HCT116 (cell line): ENCODE measurements around the gene RUFY4. TPM values are rescaled to one million over a fixed set of nuclear protein-coding genes. Genes with fewer than 3 reads are reported as not detected.

Source experiments
- ATAC-seq: fragments of 200-7000 bp; cut with Tn5 transposase; 2 replicates; pipeline ENCODE4 v1.9.1; 2020; ENCODE audit warnings: mild to moderate bottlenecking, moderate library complexity
- BruUV-seq: library from RNA; stranded (reverse); fragments of 400-500 nt; replicated peaks from 2 replicates; lab custom pipeline; 2021; lab: Mats Ljungman, UMichigan
- CTCF ChIA-PET: fragments of 300-600 bp; sonication (Branson Sonifier 250); formaldehyde crosslinking; loops from one replicate; lab custom pipeline; 2021; ENCODE audit warnings: antibody characterized with exemption; lab: Charles Lee
- POLR2A ChIA-PET: fragments of 300-600, 350-600 bp; sonication (Branson Sonifier 250); formaldehyde crosslinking; loops from one replicate; lab custom pipeline; 2021; ENCODE audit warnings: antibody characterized with exemption; lab: Charles Lee
- RAD21 ChIA-PET, 2 experiments: fragments of 300-600 bp; sonication (Branson Sonifier 250); formaldehyde crosslinking; loops; one replicate each; lab custom pipeline; 2023; ENCODE audit warnings: low total read pairs in 2 of 2; ENCODE audit not compliant: uncharacterized antibody in 2 of 2, unreplicated experiment in 2 of 2, low non-redundant PET in 1 of 2; lab: Charles Lee
- DNase-seq: peaks from one replicate; pipeline ENCODE4 v3.0.0-alpha.2; 2010; ENCODE audit warnings: low read depth, low spot score
- H2AFZ ChIP-seq: fragments of 200-600 bp; shearing (Covaris generic), sonication (generic); 2 replicates; pipeline ENCODE4 v1.6.1; 2017; ENCODE audit warnings: low read depth, mixed run types, mixed read lengths, antibody characterized with exemption, low read length; ENCODE audit not compliant: poor library complexity, severe bottlenecking
- H3K27ac ChIP-seq: 2 replicates; pipeline ENCODE4 v1.5.1; 2012; ENCODE audit warnings: low read depth, low read length
- H3K27me3 ChIP-seq: fragments of 200-600 bp; sonication (generic); 2 replicates; pipeline ENCODE4 v1.6.1; 2016; ENCODE audit warnings: mixed run types, low read length, mixed read lengths; ENCODE audit not compliant: insufficient read depth
- H3K36me3 ChIP-seq, 2 experiments: fragments of 200-500 bp in 1 of 2; fragments of 200-600 bp in 1 of 2; sonication (Bioruptor generic) in 1 of 2; sonication (generic) in 1 of 2; 2 replicates each; pipeline versions ENCODE4 v1.5.1 to v1.6.1; 2014 to 2016; ENCODE audit warnings: low read length in 2 of 2, inconsistent platforms in 1 of 2, mixed read lengths in 1 of 2, mixed run types in 1 of 2; ENCODE audit not compliant: insufficient read depth in 2 of 2, control insufficient read depth in 1 of 2
- H3K4me1 ChIP-seq, 2 experiments: fragments of 200-600 bp in 1 of 2; sonication (generic) in 1 of 2; 2 replicates each; pipeline versions ENCODE4 v1.5.1 to v1.6.1; 2012 to 2017; ENCODE audit warnings: low read length in 2 of 2, inconsistent platforms in 1 of 2, mild to moderate bottlenecking in 1 of 2, mixed read lengths in 1 of 2, mixed run types in 1 of 2, moderate library complexity in 1 of 2; ENCODE audit not compliant: insufficient read depth in 2 of 2, control insufficient read depth in 1 of 2
- H3K4me2 ChIP-seq: fragments of 200-600 bp; sonication (generic); 2 replicates; pipeline ENCODE4 v1.6.1; 2017; ENCODE audit warnings: mixed run types, low read length, mixed read lengths
- H3K4me3 ChIP-seq, 2 experiments: fragments of 200-600 bp in 1 of 2; sonication (generic) in 1 of 2; replicated peaks in 1 of 2; 2 replicates each; pipeline ENCODE4 v1.5.1; 2011 to 2016; ENCODE audit warnings: low read length in 2 of 2, control low read depth in 1 of 2, low read depth in 1 of 2, mild to moderate bottlenecking in 1 of 2, mixed read lengths in 1 of 2, mixed run types in 1 of 2
- H3K79me2 ChIP-seq: fragments of 200-600 bp; sonication (generic); 2 replicates; pipeline ENCODE4 v1.6.1; 2017; ENCODE audit warnings: mild to moderate bottlenecking, mixed run types, low read length, moderate library complexity, mixed read lengths; ENCODE audit not compliant: insufficient read depth
- H3K9ac ChIP-seq: fragments of 200-600 bp; sonication (generic); 2 replicates; pipeline ENCODE4 v1.6.1; 2016; ENCODE audit warnings: low read length, mixed read lengths
- H3K9me2 ChIP-seq: fragments of 200-600 bp; sonication (generic), shearing (Covaris generic); 2 replicates; pipeline ENCODE4 v1.6.1; 2017; ENCODE audit warnings: mixed run types, mild to moderate bottlenecking, moderate library complexity; ENCODE audit not compliant: insufficient read depth
- H3K9me3 ChIP-seq, 2 experiments: fragments of 200-500 bp in 1 of 2; fragments of 200-600 bp in 1 of 2; sonication (Bioruptor generic) in 1 of 2; sonication (generic) in 1 of 2; 2 replicates each; pipeline ENCODE4 v1.6.1; 2014 to 2017; ENCODE audit warnings: low read length in 2 of 2, mixed read lengths in 2 of 2, inconsistent platforms in 1 of 2, low read depth in 1 of 2, mild to moderate bottlenecking in 1 of 2, mixed run types in 1 of 2, moderate library complexity in 1 of 2; ENCODE audit not compliant: control insufficient read depth in 1 of 2, insufficient read depth in 1 of 2
- H4K20me1 ChIP-seq: fragments of 200-600 bp; sonication (generic), shearing (Covaris generic); 2 replicates; pipeline ENCODE4 v1.6.1; 2017; ENCODE audit warnings: mixed run types, mild to moderate bottlenecking, moderate library complexity; ENCODE audit not compliant: insufficient read depth
- FOSL1 ChIP-seq: IDR thresholded peaks from 2 replicates; pipeline ENCODE4 v1.6.1; 2012; ENCODE audit warnings: low read depth
- JUND ChIP-seq: IDR thresholded peaks from 2 replicates; pipeline ENCODE4 v1.6.1; 2012
- POLR2AphosphoS5 ChIP-seq: IDR thresholded peaks from 2 replicates; pipeline ENCODE4 v1.6.1; 2011; ENCODE audit warnings: mild to moderate bottlenecking, low read depth, low read length, moderate library complexity
- RAD21 ChIP-seq: IDR thresholded peaks from 2 replicates; pipeline ENCODE4 v1.6.1; 2012; ENCODE audit warnings: low read depth, mild to moderate bottlenecking
- SIN3A ChIP-seq: IDR thresholded peaks from 2 replicates; pipeline ENCODE4 v1.6.1; 2012; ENCODE audit warnings: low read depth
- SP1 ChIP-seq: IDR thresholded peaks from 2 replicates; pipeline ENCODE4 v1.6.1; 2012; ENCODE audit warnings: low read depth
- TCF7L2 ChIP-seq: IDR thresholded peaks from 2 replicates; pipeline ENCODE4 v1.7.0; 2011; ENCODE audit warnings: borderline replicate concordance, inconsistent platforms; ENCODE audit not compliant: insufficient read depth, insufficient read length; ENCODE audit errors: extremely low read depth
- ZFX ChIP-seq: fragments of 450-650 bp; IDR thresholded peaks from 2 replicates; pipeline ENCODE4 v1.6.1; 2017
- ZNF274 ChIP-seq: fragments of 200-500 bp; sonication (Bioruptor generic); IDR thresholded peaks from 2 replicates; pipeline ENCODE4 v1.6.1; 2014; ENCODE audit warnings: mild to moderate bottlenecking, low read depth, low read length, inconsistent platforms
- intact Hi-C: fragments of 100-400 bp; cut with micrococcal nuclease; formaldehyde crosslinking; loops from 2 replicates; pipeline ENCODE4 v1.10.0; 2022
- total RNA-seq: library from RNA; stranded (reverse); gene quantifications from one replicate; pipeline ENCODE4 v1.2.1, GENCODE V29; 2021; ENCODE audit not compliant: unreplicated experiment
- TF ChIP-seq, protein P1 (sequence below): IDR thresholded peaks from 2 replicates; pipeline ENCODE4 v1.6.1; 2012
- TF ChIP-seq, protein P2 (sequence below): IDR thresholded peaks from 2 replicates; pipeline ENCODE4 v1.6.1; 2012

RUFY4 gene
- total RNA-seq, 1 experiment from 2014 or later: 0.27 TPM

DNA sequence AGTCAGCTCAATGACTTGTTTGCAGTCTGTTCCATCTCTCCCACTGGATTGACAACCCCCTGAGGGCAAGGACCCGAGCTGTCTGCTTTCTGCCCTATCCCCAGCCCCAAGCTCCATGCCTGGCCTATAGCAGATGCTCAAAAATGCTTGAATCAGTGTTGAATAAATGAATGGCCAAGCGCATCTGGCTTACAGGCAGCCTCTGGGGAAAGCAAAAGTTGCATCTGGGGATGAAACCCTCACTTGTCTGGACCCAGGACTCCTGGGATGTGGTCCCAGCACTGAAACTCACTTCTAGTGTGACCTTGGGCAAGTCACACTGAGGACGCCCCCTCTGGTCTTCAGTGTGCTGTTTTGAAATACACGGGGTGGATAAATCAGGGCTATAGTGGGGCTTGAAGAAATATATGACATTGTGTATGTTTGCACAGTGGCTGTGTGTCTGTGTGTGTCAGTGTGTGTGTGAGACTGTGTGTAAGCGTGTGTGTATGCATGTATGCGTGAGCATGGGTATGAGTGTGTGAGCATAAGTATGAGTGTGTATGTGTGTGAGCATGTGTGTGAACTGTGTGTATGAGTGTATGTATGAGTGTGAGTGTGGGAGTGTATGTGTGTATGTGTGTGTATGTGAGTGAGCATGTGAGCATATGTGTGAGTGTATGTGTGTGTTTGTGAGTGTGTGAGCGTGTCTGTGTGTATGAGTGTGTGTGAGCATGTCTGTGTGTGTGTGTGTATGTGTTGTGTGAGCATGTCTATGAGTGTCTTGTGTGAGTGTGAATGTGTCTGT, 38.5 kb upstream of the RUFY4 start:
- RAD21 ChIA-PET: no interaction called here
- no peak for DNase-seq
- no peaks in the 10 kb centered on the region for H3K36me3 ChIP-seq
- no peak overlapping the region for H2AFZ ChIP-seq
- H3K79me2 ChIP-seq: no peaks in the 10 kb centered on the region
- no peak overlapping the region for H3K4me3 ChIP-seq
- TF ChIP-seq, protein P1, sequence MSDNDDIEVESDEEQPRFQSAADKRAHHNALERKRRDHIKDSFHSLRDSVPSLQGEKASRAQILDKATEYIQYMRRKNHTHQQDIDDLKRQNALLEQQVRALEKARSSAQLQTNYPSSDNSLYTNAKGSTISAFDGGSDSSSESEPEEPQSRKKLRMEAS: no peak
- no peak for TF ChIP-seq RAD21
- TF ChIP-seq SIN3A: no peak
- TF ChIP-seq JUND: no peak
- TF ChIP-seq TCF7L2: no peak
- TF ChIP-seq ZNF274: no peak
- TF ChIP-seq SP1: no peak
- TF ChIP-seq POLR2AphosphoS5: no peak
- TF ChIP-seq FOSL1: no peak
- TF ChIP-seq ZFX: no peak
- TF ChIP-seq, protein P2, sequence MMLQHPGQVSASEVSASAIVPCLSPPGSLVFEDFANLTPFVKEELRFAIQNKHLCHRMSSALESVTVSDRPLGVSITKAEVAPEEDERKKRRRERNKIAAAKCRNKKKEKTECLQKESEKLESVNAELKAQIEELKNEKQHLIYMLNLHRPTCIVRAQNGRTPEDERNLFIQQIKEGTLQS: no peak
- TF ChIP-seq, all 23 proteins: peak for 0
- no peak overlapping the region for H3K9ac ChIP-seq
- ChIA-PET POLR2A (no interaction called here), CTCF (interaction anchor here (1.2 kb wide), 1 partner anchor 37 kb away, joined by 4 read pairs; no protein-coding TSS in a partner anchor)
- H3K4me1 ChIP-seq: peaks cover 0 to 4% of the 10 kb centered on the region in 2 experiments; a peak in 1 of 4 replicates
- H3K27ac ChIP-seq: no peak overlapping the region
- H3K4me2 ChIP-seq: no peak overlapping the region
- intact Hi-C loops: no loop called here
- H4K20me1 ChIP-seq: no peaks in the 10 kb centered on the region
- no peak for ATAC-seq
- BruUV-seq: no TSS peak
- no peaks in the 10 kb centered on the region for H3K9me3 ChIP-seq
- no peaks in the 10 kb centered on the region for H3K27me3 ChIP-seq
- H3K9me2 ChIP-seq: no peaks in the 10 kb centered on the region
